Stimulated activated CD8-positive, alpha-beta memory T cell treated with anti-CD3 and anti-CD28 coated beads, Interleukin-12 subunit alpha, Interleukin-12 subunit beta, amount 100 ng/mL, for 24 hours (primary cell): ENCODE measurements around the gene CLSTN2.
"Not testable (repeated sequence)": the region's sequence is repeated elsewhere in the genome, so short reads cannot be mapped to it uniquely, and the experiment has no call there.

Experiments used
- DNase-seq: peaks from one replicate; pipeline ENCODE4 v3.0.0-alpha.2; 2020; ENCODE audit errors: extremely low read depth

CLSTN2 gene

DNA sequence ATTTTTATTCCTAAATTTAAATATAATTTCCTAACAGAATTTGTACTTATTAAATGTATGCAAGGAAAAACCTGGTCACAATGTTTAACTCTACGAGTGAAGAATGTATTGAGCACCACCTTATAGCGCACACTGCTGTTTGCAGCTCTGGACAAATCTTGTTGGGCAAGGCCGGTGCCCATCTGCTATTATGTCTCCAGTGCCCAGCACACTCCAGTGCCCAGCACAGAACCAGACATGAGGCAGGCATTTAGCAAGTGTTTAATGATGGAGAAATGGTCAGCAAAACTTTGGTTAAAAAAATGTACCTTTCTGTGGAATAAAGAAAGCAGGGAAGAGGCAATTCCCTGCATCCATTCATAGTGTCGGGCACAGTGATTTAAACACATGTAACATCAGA, 488.2 kb downstream of the CLSTN2 start:
- DNase-seq: no peak

DNA sequence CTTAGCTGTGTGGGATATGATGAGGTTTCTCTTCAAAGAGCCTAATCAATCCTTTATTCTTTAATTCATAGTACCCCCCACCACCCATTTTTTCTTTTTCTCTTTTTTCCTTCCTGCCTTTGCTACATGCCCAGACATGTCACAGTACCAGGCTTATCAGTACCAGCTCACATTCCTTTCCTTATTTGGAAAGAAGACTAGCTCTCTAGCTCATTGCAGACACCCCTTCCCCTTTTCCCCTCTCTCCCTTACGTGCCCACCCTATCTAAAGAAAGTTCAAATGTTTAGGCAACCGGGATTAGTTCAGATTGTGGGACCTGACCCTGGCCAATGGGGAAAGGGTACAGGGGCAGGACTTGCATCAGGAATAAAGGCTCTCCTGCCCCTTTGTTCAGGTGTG, 488.6 kb downstream of the CLSTN2 start:
- DNase-seq: not testable (repeated sequence)

DNA sequence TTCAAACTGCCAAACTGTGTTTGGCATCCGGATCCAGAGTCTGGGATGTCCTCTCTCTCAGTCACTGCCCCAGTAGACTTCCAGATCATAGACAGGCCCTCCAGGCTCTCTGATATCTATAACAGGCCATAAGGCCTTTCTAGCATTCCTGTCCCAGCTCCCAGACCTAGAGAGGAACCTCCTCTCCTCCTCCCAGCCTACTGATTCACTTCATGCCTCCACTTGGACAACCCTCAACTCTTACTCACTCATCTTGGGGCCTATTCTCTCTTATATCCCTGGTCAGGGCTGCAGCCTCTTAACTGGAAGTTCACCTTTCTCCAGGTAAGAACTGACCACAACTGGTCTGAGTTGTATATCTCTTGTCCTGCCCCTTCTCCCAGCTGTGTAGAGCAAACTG, 489.2 kb downstream of the CLSTN2 start:
- DNase-seq: no peak

DNA sequence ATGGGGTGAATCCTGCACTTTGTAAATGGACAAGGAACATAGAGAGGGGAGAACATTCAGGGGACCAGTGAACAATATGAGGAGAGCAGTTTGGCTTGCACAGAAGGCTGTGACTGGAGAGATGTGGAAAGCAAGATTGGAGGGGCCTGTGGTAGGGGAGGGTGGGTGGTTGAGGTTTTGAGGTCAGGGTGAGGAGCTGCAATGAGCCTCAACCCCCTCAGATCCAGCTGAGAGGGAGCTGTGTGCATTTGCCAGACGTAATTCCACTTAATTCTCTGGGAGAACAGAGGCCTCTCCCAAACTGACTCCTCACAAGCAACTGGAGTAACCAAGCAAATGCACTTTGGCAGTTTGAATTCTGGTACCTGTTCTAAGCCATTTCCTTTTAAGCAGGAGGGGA, 489.7 kb downstream of the CLSTN2 start:
- no peak for DNase-seq

DNA sequence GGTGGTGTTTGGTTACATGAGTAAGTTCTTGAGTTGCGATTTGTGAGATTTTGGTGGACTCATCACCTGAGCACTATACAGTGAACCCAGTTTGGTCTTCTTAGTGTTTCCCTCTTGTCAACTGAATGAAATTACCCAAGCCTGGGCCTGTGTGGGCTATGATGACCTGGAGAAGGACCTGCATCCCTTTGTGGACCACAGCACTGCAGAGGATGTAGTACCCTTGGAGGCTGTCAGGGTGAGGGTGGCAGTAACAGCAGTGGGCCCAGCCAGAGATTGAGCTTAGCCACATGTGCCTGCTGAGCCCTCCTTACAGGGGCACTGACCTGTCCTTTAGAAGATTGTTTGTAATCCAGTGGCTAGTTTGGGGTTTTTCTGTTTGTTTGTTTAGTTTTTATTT, 492.8 kb downstream of the CLSTN2 start:
- no peak for DNase-seq

DNA sequence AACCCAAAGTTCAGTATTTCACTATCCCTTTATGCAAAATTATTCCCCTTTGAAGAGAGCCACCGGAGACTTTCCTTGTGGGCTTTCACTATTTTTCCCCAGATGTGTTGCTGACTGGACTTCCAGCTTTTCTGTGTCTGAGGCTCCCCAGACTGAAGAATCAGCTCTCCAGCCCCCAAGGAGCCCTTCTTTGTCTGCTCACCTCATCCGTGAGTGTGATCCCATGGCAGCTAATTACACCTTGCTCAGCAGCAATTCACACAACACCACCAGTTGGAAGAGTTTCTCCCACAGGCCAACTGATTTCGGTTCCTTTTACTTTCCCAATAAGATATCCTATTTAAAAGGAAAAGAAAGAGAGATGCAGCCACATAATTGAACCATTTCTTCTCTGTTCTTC, 493.4 kb downstream of the CLSTN2 start:
- no peak for DNase-seq

DNA sequence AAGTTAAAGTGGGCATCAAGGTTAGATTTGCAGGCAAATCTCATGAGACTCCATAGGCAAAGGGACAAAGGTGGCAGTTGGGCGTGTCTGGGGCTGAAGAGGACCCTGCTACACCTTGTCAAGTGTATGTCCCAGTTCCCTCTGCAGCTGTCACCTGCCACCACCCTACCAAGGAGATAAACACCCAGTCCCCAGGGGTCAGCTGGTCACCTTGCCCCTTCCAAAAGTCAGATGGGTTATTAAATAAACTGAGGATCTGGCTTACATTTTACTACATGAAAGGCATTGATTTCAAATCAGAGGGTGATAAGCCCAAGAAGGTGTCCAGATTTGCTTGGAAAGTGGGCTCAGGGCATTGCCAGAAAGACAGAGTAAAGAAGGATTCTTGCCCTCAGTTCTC, 494.8 kb downstream of the CLSTN2 start:
- no peak for DNase-seq

DNA sequence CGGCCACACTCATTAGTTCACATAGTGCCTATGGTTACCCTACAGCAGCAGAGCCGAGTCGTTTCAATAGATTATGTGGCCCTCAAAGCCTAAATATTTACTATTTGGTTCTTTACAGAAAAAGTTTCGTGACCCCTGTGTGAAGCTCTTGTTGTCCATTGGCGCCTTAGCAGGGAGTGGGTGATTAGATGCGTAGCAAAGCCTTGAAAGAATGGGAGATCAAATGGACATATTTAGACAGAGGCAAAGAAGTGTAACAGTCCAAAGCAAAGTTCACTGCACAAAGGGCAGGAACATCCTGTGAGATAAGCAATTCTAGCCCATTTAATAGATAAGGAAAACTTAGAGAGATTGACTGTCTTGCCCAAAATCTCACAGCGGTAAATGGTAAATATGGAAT, 495.5 kb downstream of the CLSTN2 start:
- DNase-seq: no peak

DNA sequence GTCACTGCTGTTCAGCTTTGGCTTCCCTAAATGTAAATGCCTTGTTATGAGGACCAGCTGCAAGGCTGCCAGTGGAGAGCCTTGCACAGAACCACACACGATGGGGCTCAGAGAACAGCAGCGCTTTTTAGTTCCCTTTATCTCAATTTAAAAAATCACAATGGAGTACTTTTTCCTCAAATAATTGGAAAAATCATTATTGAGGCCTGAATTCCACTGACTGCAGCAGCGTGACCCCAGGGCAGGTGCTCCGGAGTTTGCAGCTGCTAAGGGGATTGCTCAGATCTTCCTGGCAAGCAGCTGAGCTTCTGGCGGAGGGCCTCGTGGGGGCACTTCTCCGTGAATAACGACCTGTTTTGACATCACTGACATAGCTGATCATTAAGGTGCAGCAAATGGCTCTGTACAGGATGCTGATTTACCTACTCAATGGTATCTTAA, 497.3 kb downstream of the CLSTN2 start:
- DNase-seq: no peak

DNA sequence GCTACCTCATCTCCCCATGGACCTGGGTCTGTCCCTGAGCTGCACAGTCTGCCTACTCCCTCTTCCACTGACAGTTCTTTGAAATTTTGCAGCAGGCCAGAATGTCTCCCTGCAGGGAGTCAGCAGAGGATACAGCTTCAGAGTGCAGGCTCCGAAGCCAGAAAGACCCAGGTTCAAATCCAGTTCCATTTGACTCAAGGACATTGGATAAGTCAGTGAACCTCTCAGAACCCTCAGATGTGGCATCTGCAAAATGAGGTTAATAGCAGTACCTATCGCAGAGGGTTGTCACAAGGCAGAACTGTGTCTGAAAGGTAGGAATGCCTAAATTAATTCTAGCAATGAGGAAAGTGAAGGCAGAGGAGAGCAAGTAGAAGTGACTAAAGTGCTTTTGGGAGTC, 498.4 kb downstream of the CLSTN2 start:
- no peak for DNase-seq

DNA sequence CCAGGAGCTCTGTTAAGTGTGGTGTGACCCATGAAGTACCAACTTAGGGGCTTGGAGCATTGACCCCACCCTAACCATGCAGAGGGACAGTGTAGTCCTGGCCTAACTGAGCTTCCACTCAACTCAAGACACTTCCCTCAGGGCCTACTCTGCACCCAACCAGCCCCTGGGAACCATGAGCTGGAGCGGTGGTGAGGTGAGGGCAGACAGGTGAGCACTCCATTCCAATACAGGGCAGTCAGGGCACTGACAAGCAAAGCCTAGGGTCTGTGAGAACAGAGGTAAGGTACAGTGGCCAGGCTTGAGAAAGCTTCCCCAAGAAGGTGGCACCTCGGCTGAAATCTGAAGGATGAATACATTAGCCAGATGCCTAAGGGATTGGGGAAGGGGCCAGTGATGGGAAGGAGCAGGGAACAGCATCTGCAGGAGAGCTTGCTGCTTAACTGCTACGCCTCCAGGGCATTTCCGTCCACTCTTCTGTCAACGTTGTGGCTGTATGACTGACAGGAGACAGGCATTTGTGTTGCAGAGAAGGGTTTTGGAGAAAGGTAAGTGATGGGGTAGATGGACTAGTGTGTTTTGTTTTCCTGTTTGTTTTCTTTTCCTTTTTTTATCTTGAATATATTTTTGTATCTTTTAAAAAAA, 499.4 kb downstream of the CLSTN2 start:
- no peak for DNase-seq

DNA sequence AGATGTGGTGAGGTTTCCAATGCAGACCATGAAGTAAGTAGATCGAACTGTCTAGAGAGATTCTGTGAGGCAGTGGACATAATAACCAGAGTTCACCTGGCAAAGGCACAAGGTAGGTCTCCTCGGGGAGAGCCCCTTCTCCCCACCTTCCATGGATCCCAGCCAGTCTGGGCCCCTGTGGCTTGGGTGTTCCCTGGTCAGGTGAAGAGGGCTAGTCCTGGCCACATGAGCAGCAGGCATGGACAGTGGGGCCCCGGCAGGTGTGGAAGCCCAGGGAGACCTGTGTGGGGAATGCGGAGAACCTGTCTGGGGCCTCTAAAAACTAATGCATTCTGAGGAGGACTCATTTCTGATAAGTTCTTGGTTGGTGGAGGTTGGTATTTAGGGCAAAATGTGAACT, 501.4 kb downstream of the CLSTN2 start:
- no peak for DNase-seq

DNA sequence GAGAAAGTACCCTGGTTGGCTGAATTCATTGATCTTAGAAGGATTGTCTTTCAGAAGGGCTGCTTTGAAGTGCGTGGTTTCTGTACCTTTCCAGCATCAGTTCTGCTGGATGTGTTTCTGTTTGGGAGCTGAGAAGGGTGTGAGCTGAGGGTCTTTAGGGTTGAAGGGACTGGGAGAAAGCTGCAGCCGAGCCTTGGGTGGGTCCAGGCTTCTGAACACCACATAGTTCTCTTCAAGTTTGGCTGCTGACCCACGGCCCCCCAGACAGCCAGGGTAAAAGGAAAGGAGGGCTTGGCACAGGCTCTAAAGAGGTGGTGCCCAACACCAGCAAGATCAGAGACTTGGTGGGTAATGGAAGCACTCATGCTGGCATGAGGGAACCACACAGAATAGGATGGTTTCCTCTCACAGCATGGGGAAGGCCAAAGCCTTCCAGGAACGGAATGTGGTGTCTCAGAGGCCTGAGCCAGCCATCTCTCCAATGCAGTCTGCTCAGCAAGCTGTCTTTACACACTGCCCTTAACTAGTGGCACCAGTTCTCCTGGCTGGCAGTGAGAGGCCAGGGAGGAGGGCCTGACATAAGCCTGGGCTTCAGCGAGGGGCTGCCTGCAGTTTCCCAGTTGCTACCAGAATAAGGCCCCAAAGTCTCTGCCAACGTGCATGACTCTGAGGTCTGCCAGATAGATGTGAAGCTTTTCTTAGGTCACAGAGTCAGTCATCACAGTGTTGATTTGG, 503.9 kb downstream of the CLSTN2 start:
- DNase-seq: no peak

DNA sequence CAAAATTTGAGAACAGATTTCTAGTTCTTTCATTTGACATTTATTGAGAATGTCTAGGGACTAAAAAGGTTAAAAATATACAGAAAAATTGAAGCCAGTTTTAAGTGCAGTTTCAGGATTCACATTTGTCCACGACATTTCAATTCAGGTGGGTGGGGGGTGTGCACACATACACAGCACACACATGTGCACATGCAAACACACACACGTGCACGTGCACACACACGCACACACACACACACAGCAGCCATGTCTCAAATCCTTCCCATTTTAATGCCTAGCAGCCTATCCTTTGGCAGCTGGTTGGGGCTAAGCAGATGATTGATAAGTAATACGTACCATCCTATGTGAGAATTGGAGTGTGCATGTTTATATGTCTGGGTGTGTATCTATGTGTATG, 504.5 kb downstream of the CLSTN2 start:
- DNase-seq: no peak

DNA sequence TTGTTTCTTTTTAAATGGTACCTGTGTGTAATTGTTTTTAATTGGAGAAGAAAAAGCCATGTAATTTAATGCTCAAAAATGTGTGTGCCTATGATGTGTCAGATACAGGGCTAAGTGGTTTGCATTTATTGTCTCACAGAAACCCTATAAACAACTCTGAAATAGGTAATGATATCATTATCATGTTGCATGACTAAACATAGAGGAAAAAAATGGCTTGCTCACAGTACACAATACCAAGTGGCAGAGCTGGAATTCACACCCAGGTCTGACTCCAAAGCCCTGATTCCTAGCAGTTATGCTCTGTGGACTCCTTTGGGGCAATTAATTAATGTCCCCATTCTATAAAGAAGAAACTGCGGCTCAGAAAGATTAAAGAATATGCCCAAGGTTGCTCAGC, 505.5 kb downstream of the CLSTN2 start:
- no peak for DNase-seq

DNA sequence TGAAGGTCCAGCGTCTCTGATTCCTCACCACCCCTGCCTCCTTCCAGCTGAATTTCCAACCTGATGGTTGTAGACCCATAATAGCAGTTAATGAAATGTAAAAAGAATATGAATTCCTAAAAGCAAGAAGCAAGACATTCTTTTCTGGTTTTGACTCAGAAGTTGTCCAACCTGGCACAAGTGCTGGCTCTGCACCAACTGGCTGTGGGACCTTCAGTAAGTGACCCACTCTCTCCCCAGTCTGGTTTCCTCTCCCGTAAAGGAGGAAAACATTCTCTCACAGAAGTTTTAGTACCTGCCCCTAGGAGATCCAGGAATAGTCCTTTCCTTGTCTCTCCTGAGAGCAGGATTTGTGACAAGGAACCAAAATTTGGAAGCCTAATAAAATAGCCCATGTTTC, 506.0 kb downstream of the CLSTN2 start:
- DNase-seq: no peak

DNA sequence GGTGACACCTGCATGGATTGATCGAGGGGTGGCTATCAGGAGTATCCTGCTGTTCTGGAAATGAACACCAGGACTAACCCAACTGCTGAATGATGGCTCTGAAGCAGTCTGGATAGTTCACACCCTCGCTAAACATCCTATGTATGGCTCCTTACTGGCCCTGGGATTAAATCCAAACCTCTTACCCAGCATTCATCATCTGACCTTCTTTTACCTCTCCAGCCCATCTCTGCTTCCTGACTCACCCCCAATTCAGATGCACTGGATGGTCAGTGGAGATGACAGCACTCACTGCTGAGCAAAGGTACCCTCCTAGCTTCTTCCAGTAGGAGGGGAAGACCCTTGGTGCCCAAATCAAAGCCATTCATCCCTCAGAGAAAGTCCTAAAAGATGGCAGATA, 507.6 kb downstream of the CLSTN2 start:
- DNase-seq: no peak

DNA sequence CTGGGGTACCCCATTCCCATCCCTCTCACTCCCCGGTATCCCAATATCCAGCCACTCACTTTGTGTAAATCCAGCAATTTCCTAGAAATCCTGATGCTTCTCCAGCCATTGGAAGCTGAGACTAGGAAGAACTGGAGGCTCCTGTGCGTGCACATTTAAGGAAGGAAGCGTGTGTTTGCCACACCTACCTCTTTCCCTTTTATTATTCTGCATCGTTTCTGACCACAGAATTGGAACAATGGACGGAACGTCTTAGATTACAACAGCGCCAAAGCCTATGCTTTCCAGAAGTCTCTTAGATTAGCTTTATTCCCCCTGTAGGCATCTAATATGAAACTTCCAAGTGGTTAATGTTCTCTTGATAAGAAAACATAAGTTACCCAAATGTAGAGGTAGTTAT, 508.1 kb downstream of the CLSTN2 start:
- no peak for DNase-seq

DNA sequence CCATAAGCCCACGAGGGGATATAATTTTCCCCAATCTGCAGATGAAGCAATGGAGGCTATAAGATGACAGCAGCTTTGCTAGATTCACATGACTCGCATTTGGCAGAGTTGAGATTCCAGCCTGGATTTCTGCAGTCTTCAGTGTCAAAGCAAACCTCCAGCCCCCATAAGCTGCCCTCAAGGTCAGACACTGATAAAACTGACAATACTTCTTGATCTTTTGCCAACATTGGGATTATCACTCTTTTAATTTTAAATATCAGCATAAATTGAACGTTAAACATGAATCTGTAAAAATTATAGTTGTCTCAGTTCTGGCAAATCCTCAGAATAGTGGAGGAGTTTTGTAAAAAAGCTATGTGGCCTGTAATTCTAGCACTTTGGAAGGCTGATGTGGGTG, 508.8 kb downstream of the CLSTN2 start:
- no peak for DNase-seq

DNA sequence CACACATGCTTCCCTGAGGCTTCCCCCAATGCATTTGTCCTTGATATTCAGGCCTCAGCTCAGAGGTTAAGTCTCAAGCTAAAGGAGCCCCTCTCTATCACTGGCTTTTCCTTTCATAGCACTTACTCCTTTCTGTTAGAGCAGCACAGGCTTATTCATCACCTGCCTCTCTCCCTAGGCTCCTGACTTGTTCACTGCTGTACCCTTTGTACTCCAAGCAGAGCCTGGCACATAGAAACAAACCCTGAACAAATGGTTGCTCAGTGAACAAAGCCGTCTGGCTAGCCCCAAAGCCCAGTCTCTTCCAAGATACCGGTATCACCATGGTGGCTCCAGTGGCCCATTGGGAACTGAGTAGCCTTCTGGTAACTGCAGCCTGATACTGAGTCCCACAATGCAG, 511.7 kb downstream of the CLSTN2 start:
- DNase-seq: no peak

DNA sequence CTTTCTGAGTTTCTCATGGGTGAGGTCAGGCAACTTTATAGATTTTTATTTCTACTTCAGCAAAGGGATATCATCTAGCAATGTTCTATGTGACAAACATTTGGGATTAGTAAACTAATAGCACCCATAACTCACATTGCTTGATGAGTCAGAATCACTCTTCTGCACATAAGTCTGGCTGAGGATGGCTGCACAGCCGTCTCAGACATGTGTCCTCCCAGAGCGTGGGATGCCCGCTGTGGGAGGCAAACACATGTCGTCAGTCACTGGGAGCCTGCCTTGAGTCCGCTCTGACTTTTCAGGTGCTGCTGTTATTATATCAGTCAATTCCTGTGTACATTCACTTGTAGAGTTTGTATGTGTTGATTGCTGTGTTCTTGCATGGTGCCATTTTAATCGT, 512.2 kb downstream of the CLSTN2 start:
- DNase-seq: no peak

DNA sequence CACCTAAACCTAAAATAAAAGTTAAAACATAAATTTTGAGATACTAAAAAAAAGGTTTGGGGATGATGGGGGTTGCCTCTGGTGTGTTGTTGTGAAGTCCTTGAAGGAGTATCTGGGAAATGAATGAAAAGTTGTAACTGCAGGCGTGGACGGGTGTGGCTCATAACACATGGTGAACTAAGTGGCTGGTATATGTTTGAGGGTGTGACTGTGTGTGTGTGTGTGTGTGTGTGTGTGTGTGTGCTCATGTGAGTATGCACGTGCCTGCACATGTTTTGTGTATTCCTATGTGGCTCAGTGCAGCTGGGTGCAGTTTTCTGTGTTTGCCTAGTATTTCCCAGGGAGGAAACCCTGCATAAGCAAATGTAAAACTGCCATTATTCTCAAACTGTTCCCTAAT, 513.0 kb downstream of the CLSTN2 start:
- DNase-seq: no peak

DNA sequence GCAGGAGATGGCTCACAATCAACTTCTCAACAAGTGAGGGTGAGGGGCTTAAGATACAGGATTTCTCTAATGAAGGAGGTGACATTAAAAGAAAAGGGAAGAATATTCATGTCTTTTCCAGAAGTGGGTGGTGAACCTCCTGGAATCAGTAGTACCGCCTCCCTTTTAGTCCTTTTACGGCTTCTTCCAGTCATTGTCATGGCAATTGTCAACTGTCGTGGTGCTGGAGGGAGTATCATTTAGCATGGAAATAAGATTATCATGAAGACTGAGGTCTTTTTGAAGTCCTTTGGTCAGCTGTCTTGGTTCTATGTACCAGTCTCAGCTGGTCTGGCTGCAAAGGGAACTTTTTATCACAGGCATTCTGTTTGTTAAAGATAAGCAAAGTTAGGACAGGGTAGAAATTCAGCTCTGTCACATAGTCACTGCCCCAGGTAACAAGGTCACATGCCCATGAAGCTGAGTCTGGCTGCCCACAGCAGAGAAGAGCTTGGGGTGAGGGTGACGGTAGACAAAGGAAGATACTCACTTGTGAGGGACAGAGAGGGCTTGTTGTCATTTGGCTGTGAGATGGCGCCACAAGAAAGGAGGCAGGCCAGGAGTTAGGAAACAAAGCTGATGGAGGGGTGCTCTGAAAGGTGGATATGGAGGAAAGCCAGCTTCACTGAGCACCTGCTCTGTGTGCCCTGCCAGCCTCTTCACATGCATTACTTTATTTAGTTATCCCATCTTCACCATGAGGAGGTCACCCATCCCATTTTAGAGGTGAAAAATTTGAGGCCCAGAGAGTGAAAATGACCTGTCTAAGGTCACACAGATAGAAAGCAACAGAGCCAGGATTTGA, 514.6 kb downstream of the CLSTN2 start:
- DNase-seq: no peak
